CD4-positive, alpha-beta T cell treated with Interleukin-17A for 1 hour (primary cell): ENCODE measurements around the gene LACTB.

ENCODE experiments used
- DNase-seq: peaks from one replicate; pipeline ENCODE4 v3.0.0-alpha.2; 2020

The LACTB gene, protein sequence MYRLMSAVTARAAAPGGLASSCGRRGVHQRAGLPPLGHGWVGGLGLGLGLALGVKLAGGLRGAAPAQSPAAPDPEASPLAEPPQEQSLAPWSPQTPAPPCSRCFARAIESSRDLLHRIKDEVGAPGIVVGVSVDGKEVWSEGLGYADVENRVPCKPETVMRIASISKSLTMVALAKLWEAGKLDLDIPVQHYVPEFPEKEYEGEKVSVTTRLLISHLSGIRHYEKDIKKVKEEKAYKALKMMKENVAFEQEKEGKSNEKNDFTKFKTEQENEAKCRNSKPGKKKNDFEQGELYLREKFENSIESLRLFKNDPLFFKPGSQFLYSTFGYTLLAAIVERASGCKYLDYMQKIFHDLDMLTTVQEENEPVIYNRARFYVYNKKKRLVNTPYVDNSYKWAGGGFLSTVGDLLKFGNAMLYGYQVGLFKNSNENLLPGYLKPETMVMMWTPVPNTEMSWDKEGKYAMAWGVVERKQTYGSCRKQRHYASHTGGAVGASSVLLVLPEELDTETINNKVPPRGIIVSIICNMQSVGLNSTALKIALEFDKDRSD

DNA sequence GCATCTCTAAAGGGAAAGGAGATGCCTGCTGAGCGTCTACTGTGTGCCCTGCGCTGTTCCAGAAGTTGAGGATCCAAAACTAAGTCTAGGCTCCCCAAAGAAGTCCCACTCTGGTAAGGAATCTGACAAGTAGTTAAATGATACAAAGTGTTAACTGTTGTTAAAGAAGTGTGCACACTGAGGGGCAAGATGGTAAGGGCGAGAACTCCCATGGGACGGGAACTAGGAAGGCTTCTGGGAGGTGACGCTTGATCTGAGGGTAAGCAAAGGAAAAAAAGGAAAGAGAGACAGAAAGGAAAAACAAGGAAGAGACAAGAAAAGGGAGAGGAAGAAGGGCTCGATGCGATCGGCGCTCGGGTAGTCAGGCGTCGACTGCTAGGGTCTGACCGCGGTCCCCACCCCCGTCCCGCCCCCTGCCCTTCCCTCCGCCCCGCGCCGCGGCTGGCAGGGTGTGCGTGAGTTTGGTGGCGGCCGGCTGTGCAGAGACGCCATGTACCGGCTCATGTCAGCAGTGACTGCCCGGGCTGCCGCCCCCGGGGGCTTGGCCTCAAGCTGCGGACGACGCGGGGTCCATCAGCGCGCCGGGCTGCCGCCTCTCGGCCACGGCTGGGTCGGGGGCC lies at the start of gene LACTB:
Gene LACTB (plus strand): TSS at position 480 of the 620 bp plus-strand sequence. CDS start 11 bp downstream, at position 491.
- DNase-seq = peak; percentile 83

DNA sequence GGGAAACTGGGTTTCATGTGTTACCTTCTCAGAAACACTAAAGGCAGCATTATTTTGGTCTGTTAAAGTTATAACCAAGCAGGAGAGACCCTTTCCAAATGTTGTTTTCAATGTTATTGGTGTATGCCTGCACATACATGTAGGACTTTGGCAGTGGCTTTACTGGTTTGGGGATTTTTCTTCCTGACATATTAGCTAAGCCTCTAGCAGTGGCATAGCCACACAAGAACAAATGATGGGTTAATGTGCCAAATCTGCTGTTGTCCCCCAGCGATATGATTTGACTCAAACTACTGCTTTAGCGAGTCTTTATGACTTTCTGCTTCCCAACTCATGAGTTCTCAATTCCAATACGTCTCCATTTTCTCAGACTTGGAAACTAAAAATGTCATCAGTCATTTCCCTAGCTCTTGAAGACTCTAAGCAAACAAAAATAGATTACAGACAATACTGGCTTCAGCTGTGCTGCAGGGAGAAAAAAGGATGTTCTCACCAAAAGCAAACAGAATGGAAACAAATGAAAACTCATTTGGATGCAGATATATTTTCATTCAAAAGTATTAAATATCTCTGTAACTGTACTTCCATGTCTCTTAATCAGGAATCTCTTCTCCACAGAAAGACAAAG lies 49.5 kb upstream of the LACTB start:
- no peak for DNase-seq

DNA sequence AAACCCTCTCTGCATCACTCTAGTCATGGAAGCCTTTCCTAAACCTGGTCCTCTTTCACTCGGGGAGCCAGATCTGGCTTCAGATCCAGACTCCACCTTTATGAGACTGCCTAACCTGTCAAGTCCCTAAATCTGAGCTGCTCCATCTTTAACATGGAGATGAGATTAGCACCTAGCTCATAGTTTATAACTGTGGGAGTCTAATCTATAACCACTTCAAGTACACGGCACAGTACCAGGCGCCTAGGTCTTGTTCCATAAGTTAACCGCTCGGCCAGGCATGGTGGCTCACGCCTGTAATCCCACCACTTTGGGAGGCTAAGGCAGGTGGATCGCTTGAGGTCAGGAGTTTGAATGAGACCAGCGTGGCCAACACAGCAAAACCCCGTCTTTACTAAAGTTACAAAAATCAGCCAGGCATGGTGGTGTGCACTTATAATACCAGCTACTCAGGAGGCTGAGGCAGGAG lies 48.8 kb upstream of the LACTB start:
- no peak for DNase-seq

DNA sequence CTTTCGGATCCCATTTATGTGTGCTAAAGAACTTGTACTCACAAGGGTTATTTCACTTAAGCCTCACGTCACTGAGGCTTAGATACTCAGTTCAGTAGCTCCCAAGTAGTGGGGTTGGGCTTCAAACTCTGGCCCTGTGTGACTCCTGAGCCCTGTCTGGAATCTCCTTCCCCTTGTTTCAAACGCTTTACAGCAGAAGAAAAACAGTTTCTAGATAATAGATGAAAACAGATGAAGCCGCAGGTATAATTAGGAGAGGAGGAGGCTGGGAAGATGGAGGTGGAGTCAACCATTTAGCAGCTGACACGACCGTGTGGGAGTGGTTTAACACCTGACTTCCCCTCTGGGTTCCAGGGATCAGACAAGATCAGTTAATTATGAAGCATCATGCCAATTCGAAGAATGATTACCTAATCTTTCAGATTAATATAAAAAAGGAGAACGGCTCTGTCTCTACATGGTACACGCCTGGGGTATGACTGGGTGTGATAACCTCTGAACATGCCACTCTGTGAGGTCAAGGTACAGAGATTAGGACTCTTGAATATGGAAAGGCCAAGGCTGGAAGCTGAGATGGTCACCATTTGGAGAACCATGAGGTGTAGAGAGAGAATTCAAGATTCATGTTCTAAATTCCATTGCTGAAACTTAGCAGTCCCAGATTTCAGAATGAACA lies 48.0 kb upstream of the LACTB start:
- no peak for DNase-seq

DNA sequence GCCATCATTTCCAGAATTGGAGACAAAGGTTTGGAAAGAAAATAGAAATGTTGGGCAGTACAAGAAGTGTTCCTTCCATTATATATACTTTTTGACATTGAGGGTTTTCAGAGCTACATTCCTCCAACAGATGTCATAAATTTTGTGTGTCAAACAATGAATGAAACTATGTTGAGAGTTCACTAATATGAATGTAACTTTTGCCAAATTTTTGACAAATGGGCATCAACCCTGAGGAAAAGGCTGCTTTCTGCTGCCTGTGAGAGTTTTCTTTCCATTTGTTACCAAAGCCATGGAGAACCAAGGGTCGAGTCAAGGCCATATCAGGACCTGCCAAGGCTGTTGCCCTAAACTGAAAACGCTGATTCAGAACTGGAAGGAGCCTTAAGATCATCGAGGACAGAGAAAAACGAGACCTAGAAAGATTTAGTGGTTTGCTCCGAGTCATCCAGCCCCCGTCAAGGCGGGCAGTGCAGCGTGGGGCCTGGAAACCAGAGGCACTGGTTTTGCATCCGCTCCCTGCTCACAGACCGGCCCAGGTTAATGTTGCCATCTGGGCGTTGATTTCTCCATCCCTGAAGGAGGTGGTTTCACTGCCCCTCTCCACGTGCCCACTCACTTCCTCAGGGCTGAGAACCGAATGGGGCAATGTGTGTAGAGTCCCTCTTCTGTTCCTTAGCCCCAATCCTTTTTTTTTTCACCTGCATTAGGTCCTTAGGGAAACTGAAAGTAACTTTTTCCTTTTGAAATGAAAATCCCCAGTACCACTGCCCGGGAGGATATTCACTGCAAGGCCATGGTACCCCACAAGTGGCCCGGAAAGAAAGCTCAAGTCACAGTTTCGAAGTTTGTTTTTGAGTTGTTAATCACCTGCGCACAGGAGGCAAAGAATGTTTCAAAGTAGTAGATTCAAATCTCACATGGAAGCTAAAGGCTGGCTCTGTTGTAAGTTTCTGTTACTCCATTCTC lies 46.4 kb upstream of the LACTB start:
- DNase-seq = no peak

DNA sequence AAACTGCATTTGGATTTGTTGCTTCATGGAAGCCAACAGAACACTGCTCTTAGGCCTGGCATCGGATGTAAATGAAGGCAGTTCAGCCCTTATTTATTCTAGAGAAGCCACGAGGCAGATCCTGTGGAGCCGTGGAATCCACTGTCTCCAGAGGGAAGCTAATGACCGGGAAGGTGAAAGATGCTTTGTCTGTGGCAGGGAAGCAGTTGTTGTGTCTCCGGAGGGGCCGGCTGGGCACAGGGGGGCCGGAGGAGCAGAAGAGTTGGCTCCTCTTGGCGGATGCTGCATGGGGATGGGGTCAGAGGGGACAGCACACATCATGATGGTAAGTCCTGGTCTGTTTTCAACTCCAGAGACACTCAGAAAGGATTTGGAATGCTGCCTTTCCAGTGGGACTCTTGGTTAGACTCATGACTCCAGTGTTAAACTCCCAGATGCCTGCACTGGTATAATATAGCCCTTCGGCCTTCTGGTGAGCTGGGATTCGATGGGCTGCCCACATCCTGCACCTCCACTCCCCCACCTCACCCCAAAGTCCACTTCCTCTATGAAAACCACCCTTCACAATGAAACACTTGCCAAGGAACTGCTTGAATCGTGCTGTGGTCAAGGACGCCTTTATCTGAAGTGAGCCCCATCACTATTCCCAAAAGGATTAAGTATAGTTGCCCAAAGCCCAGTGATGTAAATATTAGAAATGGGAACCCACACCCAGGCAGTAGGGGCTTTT lies 45.5 kb upstream of the LACTB start:
- no peak for DNase-seq

DNA sequence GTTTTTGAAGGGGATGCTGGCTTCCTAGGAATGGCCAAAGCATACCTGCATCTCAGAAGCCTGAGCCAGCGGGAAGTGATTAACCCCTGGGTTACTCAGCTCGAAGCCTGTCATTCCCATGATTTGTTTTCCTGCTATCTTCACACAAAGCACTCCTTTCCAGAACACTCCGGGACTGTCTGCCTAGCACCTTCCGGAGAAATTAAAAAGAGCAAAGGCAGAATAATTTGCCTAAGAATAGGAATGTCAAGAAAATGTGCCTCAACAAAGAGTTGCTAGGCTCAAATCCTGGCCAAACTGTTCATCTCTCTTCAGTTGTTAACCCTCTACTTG lies 45.0 kb upstream of the LACTB start:
- no peak for DNase-seq

DNA sequence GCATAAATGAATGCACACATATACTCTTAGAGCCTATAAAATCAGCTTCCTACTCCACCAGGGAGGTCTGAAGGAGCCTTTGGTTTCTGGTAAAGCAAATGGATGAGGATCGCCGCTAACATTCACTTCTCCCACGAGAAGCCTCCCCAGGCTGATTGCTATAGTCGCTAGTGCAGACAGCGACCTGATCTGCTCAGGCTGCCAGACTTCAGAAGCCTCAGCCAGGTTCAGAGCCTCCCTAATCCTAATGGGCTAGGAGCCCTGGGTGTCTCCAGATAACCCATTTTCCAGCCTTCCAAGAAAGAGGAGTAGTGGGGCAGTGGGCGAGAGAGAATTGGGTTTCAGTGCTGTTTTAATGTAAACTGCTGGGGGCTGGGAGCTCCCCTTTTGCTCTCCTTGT lies 43.7 kb upstream of the LACTB start:
- no peak for DNase-seq

DNA sequence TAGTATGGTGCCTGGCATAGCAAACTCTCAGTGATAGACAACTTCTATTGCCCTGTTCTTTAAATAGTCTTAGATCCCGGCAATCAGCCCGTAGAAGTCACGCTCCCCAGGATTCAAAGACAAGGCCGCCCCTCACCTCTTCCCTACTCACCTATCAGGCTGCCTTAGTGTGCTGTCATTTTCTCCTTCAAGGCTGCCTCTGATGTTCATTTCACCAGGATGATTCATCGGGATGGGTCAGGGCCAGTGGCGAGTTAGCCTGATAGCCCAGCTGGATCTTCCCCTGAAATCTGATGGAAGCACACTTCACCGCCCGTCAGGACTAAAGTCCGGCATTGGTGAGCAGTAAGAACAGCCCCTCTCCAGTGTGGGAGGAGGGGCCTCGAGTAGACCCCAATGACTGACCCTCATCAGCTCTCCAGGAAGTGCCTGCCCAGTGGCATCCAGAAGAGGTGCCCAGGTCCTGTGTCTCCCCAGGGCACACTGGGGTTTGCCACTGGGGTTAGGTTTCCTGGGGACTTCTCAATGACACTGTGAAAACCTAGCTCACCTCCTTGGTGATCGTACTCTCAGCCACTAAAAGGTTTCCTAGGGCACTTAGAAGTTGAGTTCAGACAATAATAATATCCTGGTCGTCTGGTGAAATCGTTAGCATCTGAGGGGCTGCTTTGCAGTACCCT lies 41.6 kb upstream of the LACTB start:
- no peak for DNase-seq

DNA sequence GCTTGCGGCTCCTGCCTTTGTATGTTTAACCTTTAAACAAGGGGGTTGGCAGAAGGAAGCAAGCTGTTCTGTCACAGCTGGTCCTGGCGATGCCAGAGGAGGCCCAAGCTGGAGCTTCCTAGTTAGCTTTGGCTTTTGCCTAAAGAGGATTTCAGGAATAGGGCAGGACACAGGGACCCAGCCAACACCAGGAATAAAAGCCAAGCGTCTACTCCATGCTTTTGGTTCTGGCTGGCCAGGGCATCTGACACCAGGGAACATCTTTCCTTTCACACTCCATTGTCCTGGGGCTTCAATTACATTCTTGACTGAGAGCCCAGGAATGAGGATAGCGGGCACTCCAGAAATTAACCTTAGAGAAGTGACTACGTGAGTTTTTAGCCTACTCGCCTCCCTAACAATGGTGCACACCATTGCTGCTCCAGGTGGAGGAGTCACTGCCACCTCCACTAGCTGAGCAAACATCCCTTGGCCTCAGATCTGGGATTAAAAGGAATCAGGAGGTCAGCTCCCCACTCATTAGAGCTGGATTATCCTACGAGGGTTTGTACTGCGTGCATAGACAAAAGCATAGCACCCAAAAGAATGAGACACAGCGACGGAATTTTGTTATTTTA lies 40.9 kb upstream of the LACTB start:
- DNase-seq = no peak

DNA sequence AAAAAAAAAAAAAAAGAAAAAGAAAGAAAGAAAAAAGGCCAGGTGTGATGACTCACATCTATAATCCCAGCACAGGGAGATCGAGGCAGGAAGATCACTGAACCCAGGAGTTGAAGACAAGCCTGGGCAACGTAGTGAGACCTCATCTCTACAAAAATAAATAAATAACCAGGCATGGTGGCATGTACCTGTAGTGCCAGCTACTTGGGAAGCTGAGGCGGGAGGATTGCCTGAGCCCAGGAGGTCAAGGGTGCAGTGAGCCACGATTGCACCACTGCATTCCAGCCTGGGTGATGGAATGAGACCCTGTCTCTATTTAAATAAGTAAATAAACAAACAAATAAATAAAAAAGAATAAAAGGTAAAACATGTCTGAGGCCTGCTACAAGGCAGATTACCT lies 39.3 kb upstream of the LACTB start:
- DNase-seq = no peak

DNA sequence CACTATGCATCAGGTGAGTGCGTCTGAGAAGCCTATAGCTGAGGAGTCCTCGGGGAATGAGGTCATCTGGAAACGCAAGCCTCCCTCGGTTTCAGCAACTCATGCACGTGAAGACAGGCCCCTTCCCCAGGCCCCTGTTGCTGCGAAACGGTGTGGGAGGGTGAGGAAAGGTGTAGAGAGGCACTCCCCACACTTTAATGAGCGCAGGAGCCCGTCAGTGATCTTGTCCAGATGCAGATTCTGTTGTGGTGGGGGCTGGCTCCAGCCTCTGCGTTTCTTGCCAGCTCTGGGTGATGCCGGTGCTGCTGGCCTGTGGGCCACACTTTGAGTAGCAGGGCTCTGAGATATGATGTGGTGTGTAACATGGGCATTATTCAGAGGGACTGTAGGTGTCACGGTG lies 38.6 kb upstream of the LACTB start:
- DNase-seq = no peak

DNA sequence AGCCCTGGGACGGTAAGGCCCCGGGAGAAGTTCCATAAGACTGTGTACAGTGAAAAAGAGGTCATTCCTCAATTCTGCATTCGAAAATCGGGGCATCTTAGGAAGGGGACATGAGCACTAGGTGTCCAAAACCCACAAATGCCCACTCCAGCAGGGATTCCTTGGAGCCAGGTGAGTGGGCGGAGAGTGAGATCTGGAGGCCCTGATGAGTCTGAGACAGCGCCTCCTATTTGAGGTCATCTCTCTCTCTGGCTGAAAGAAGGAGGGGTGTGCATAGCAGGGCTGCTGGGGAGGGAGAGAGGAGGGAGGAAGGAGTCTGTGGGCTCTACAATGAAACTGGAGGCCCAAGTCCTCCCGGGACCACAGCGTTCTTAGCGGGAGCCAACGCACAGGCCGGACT lies 38.1 kb upstream of the LACTB start:
- DNase-seq = no peak

DNA sequence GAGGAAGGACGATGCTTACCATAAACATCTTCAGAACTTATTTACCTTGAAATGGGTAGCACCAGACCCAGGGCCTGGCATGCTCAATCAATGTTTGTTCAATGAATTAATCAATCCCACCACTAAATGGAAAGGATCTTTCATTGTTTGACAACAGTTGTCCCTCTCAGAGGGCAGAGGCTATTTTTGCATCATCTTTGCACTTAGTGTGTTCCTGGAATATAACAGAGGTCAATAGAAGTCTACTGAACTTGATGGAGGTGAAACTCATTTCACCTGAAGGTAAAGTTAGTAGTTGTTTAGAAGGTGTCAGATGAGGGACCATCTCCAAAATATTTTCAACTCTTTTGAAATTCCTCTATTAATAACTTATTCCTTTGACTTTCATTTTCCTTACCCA lies 36.9 kb upstream of the LACTB start:
- DNase-seq = no peak

DNA sequence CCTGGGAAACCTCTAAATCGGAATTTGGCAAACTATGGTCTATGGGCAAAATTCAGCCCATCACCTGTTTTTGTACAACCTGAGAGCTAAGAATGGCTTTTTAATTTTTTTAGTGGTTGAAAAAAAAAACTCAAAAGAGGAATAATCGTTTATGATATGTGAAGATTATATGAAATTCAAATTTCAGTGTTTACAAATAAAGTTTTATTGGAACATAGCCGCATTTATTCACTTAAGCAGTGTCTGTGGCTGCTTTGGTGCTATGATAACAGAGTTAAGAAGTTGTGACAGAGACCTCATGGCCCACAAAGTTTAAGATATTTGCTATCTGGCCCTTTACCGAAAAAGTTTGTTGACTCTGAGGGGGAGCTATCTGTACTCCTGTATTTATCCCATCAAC lies 36.4 kb upstream of the LACTB start:
- no peak for DNase-seq

DNA sequence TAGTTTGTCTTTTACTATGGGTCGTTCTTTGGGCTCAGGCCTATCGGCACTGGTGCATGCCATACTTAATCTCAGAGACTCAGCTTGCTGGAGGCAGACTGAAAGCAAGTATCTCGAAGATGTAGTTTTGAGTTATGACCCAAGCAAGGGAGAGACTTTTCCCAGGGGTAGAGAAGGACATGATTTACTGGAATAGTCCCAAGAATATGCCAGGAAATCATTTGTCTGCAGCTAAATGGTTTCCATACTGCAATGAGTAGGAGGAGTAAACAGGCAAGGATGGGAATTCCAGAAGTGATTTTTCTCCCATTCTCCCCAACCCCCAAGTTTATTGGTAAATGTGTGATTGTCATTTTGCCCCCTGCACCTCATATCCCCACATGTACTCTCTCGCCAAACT lies 35.4 kb upstream of the LACTB start:
- no peak for DNase-seq

DNA sequence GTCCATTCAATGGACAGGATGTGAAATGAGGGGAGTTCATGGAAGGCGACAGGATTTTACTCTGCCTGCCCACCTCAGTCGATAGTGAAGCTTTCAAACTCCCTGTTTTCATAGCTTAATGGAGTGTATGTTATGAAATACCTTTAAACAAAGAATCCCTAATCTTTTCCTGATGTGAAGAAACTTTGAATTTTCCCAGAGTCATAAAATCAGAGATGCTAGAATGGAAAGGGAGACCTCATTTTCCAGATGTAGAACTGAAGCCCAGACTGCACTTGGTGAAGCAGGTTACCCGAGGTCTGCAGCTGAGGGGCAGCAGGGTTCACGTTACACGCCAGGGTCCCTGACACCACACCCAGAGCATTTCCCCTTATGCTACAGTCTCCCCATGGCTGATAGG lies 34.7 kb upstream of the LACTB start:
- DNase-seq = no peak

DNA sequence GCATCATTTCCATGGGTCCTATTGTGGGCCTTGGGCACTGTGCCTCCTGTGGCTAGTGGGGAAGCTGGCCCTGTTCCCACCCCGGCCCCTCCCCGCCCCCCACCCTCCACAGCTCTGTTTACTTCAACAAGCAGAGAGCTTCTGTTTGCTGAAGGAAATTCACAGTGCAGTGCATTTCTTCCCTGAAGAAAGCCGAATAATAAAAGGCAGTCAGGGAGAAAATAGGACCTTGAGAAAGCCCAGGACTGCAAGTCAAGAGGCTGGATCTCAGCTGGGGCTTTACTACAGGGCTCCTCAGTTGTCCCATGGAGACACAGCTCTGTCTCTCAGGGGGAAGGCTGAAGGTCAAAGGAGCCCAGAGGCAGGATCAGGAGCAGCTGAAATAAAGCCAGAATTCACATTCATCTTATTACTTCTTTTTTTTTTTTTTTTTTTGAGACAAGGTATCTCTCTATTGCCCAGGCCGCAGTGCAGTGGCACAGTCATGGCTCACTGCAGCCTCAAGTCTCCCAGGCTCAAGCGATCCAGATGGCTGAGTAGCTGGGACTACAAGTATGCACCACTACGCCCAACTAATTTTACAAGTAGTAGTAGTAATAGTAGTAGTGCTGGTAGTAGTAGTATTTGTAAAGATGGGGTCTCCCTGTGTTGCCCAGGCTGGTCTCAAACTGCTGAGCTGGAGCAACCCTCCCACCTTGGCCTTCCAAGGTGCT lies 33.0 kb upstream of the LACTB start:
- no peak for DNase-seq

DNA sequence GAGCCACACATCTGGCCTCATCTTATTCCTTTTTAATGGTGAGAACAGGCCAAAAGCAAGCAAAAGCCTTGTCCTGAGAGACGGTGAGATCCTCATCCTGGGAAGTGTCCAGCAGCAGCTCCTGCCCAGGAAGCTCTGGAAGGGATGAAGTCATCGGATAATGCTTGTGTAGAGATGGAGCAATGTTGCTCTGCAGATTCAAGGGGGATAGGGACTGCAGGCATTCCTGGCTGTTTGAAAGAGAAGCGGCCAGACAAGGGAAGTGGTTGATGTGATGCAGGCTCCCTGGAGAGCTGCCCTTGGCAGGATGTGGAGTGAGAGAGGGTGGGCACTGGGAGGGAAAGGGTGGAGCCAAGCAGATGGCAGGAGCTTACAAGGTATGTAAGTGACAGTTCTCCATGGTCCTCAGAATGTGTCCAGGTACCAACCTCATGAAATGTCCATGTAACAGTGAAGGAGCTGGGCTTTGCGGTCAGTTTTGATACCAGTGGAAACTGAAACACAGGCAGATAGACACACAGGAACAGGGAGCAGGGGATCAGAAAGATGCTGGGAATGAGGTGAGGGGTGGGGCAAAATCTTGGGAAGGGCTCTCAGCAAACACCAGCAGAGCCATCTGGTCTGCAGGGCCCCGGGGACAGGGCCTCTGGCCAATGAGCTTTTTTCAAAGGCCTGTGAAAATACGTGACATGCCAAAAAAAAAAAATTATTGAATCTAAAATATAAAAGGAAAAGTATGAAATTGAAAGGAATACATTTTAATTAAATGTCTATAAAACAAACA lies 32.2 kb upstream of the LACTB start:
- no peak for DNase-seq
